ENCODE data around the gene ZFAND3. TPM values are rescaled to one million over a fixed set of nuclear protein-coding genes. Genes with fewer than 3 reads are reported as not detected.

Gene ZFAND3
- polyA plus RNA-seq, 2 of the 4 experiments (the other 2 are of a cell fraction) = 12.0 to 50.0 TPM

GRCh38 chr6:38168699-38169098, 349.2 kb downstream of the ZFAND3 start:
- FAIRE-seq (no peak), DNase-seq (ENCODE audit: low read depth in 1 of 2, low spot score in 1 of 2) (no peak), ATAC-seq (no peak)
- Histone ChIP-seq H3K4me3 (no peak overlapping the region), H3K27ac (no peak overlapping the region), H3K4me2 (no peak overlapping the region), H3K9me3 (no peaks in the 10 kb centered on the region), H3K4me1 (no peaks in the 10 kb centered on the region)
- TF ChIP-seq ELK1 (IDR thresholded peaks at IDR 0.05; ENCODE audit: low read depth, low read length) = no peak
- no peak for TF ChIP-seq ZSCAN20 (CRISPR knock-in tag; IDR thresholded peaks at IDR 0.05)
- TF ChIP-seq CBX8 (IDR thresholded peaks at IDR 0.05) = no peak
- no peak for TF ChIP-seq BCL3 (IDR thresholded peaks at IDR 0.05)
- no peak for TF ChIP-seq FOSL2 (IDR thresholded peaks at IDR 0.05)
- TF ChIP-seq FOSL2 (CRISPR knock-in tag; IDR thresholded peaks at IDR 0.05) = no peak
- TF ChIP-seq USF2 (IDR thresholded peaks at IDR 0.05) = no peak
- TF ChIP-seq CHD2 (IDR thresholded peaks at IDR 0.05; ENCODE audit: low read length, partially characterized antibody) = no peak
- TF ChIP-seq CEBPB (IDR thresholded peaks at IDR 0.05) = no peak
- TF ChIP-seq MAX (IDR thresholded peaks at IDR 0.05) = no peak
- no peak for TF ChIP-seq CBX2 (IDR thresholded peaks at IDR 0.05; ENCODE audit: borderline replicate concordance, low read depth)
- TF ChIP-seq CTCF (IDR thresholded peaks at IDR 0.05) = no peak
- no peak for TF ChIP-seq KDM1A (IDR thresholded peaks at IDR 0.05; ENCODE audit: low read depth)
- TF ChIP-seq EHF (CRISPR knock-in tag; IDR thresholded peaks at IDR 0.05) = no peak
- no peak for TF ChIP-seq RAD21 (conservative IDR thresholded peaks at IDR 0.05 in 1 of 2, IDR thresholded peaks at IDR 0.05 in 1 of 2)
- no peak for TF ChIP-seq FOXS1 (CRISPR knock-in tag; IDR thresholded peaks at IDR 0.05)
- TF ChIP-seq MAFK (IDR thresholded peaks at IDR 0.05; ENCODE audit: partially characterized antibody) = no peak
- TF ChIP-seq HOXB13 (CRISPR knock-in tag; IDR thresholded peaks at IDR 0.05; ENCODE audit: low read depth) = no peak
- no peak for TF ChIP-seq EHMT2 (IDR thresholded peaks at IDR 0.05; ENCODE audit: low read depth)
- whole genome bisulfite sequencing (ENCODE audit: missing lambda C conversion rate) = 100% methylated on average over 1 of the region's 8 CpGs
- POLR2A ChIA-PET = no interaction called here
- CTCF ChIA-PET = no interaction called here

- peak in 1 of 2 experiments; percentile 39; a peak in 2 of 6 replicates for ATAC-seq
- Histone ChIP-seq H3K4me1 (no peaks in the 10 kb centered on the region), H3K9me3 (no peaks in the 10 kb centered on the region), H3K4me2 (no peak overlapping the region), H3K4me3 (no peak overlapping the region), H3K27ac (no peak overlapping the region)
- FAIRE-seq = no peak
- no peak for DNase-seq (ENCODE audit: low read depth in 1 of 2, low spot score in 1 of 2)
- POLR2A ChIA-PET = no interaction called here
- WGBS (ENCODE audit: missing lambda C conversion rate) = 83% methylated on average over 15 of the region's 20 CpGs
- CTCF ChIA-PET = no interaction called here
- no peak for TF ChIP-seq BHLHE40 (IDR thresholded peaks at IDR 0.05; ENCODE audit: low read depth, low read length)
- no peak for TF ChIP-seq RCOR1 (IDR thresholded peaks at IDR 0.05; ENCODE audit: low read depth, low read length)
- TF ChIP-seq CBX2 (IDR thresholded peaks at IDR 0.05; ENCODE audit: borderline replicate concordance, low read depth) = no peak
- TF ChIP-seq RAD21 (conservative IDR thresholded peaks at IDR 0.05 in 1 of 2, IDR thresholded peaks at IDR 0.05 in 1 of 2) = no peak
- no peak for TF ChIP-seq ESRRA (IDR thresholded peaks at IDR 0.05; ENCODE audit: borderline replicate concordance, low read length)
- TF ChIP-seq PBX3 (IDR thresholded peaks at IDR 0.05) = no peak
- no peak for TF ChIP-seq MAFK (IDR thresholded peaks at IDR 0.05; ENCODE audit: partially characterized antibody)
Observed at GRCh38 chr6:38169221-38169976, 349.9 kb downstream of the ZFAND3 start.

Measured in A549 (cell line).